ENCODE measurements around the gene GMCL2.

GRCh38 chr5:178150977-178151734 lies 36.0 kb downstream of the GMCL2 start:
- TF ChIP-seq CTCF (IDR thresholded peaks at IDR 0.05; ENCODE audit: low read depth, low read length), result no peak
- no peak for TF ChIP-seq POLR2A (IDR thresholded peaks at IDR 0.05; ENCODE audit: extremely low read depth, insufficient read length)
- no peak for TF ChIP-seq MAX (IDR thresholded peaks at IDR 0.05; ENCODE audit: low read depth, low read length)
